OCI-LY3 (cell line): Measurements from ENCODE around the gene C2orf76.

Source experiments
- EZH2phosphoT487 ChIP-seq: fragments of 200-600 bp; shearing (Covaris generic); IDR thresholded peaks from 2 replicates; pipeline ENCODE4 v1.6.1; 2018; ENCODE audit warnings: antibody characterized with exemption, mixed run types, low read depth
- TF ChIP-seq, protein P1 (sequence below): fragments of 200-600, 300-600 bp; sonication (generic); IDR thresholded peaks from 2 replicates; pipeline ENCODE4 v1.5.1; 2014; ENCODE audit warnings: antibody characterized with exemption, low read length, low read depth

DNA sequence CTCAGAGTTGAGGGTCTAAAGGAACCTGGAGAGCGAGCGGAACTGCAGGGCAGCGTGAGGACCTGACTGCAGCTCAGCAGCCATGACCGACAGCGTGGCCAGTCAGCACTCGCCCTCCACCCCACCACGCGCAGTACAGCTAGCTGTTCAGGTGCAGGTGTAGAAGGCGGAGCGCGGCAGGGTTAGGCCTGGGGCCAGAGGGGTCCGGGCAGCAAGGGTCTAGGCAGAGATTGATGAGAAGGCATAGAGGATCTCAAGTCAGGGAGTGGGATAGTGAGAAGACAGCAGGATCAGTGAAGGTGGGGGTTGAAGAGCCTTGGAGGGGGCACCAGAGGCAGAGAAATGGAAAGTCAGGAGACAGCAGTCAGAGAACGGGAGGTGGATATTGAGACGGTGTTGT, 72.0 kb downstream of the C2orf76 start:
- TF ChIP-seq, protein P1, sequence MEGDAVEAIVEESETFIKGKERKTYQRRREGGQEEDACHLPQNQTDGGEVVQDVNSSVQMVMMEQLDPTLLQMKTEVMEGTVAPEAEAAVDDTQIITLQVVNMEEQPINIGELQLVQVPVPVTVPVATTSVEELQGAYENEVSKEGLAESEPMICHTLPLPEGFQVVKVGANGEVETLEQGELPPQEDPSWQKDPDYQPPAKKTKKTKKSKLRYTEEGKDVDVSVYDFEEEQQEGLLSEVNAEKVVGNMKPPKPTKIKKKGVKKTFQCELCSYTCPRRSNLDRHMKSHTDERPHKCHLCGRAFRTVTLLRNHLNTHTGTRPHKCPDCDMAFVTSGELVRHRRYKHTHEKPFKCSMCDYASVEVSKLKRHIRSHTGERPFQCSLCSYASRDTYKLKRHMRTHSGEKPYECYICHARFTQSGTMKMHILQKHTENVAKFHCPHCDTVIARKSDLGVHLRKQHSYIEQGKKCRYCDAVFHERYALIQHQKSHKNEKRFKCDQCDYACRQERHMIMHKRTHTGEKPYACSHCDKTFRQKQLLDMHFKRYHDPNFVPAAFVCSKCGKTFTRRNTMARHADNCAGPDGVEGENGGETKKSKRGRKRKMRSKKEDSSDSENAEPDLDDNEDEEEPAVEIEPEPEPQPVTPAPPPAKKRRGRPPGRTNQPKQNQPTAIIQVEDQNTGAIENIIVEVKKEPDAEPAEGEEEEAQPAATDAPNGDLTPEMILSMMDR: no peak
- TF ChIP-seq EZH2phosphoT487: no peak
